A673 (cell line): ENCODE results near the gene BRS3. TPM values are rescaled to one million over a fixed set of nuclear protein-coding genes. Genes with fewer than 3 reads are reported as not detected.

Source experiments
- BruUV-seq: library from RNA; stranded (reverse); fragments of 400-500 nt; replicated peaks from 2 replicates; lab custom pipeline; 2021; lab: Mats Ljungman, UMichigan
- CTCF ChIA-PET: fragments of 300-600 bp; sonication (Branson Sonifier 250); formaldehyde crosslinking; loops from one replicate; lab custom pipeline; 2022; ENCODE audit warnings: antibody characterized with exemption; lab: Charles Lee
- POLR2A ChIA-PET: fragments of 300-600 bp; sonication (Branson Sonifier 250); formaldehyde crosslinking; loops from one replicate; lab custom pipeline; 2022; ENCODE audit warnings: antibody characterized with exemption; ENCODE audit not compliant: low non-redundant PET; lab: Charles Lee
- DNase-seq: peaks from one replicate; pipeline ENCODE4 v3.0.0-alpha.2; 2015; ENCODE audit warnings: low spot score
- H3K27ac ChIP-seq: fragments of 200-600 bp; sonication (generic); 2 replicates; pipeline ENCODE4 v1.5.1; 2016; ENCODE audit warnings: mixed run types, low read depth, mild to moderate bottlenecking, mixed read lengths, antibody characterized with exemption, low read length; ENCODE audit not compliant: poor library complexity, severe bottlenecking
- H3K27me3 ChIP-seq: fragments of 200-600 bp; sonication (generic); replicated peaks from 2 replicates; pipeline ENCODE4 v1.6.1; 2017; ENCODE audit warnings: mixed run types, low read depth, mild to moderate bottlenecking, mixed read lengths, antibody characterized with exemption, low read length; ENCODE audit not compliant: insufficient read depth, poor library complexity
- H3K36me3 ChIP-seq: fragments of 200-600 bp; sonication (generic); 2 replicates; pipeline ENCODE4 v1.6.1; 2016; ENCODE audit warnings: mixed run types, mild to moderate bottlenecking, mixed read lengths, antibody characterized with exemption, low read length; ENCODE audit not compliant: insufficient read depth, poor library complexity, severe bottlenecking
- H3K4me1 ChIP-seq: fragments of 200-600 bp; sonication (generic); 2 replicates; pipeline ENCODE4 v1.6.1; 2017; ENCODE audit warnings: mixed run types, mild to moderate bottlenecking, mixed read lengths, antibody characterized with exemption, low read length; ENCODE audit not compliant: insufficient read depth, poor library complexity, severe bottlenecking
- H3K4me3 ChIP-seq: fragments of 200-600 bp; sonication (generic); 2 replicates; pipeline ENCODE4 v1.5.1; 2016; ENCODE audit warnings: low read depth, mixed run types, mild to moderate bottlenecking, mixed read lengths, low read length; ENCODE audit not compliant: poor library complexity, severe bottlenecking
- H3K9me3 ChIP-seq: fragments of 200-600 bp; sonication (generic); 2 replicates; pipeline ENCODE4 v1.6.1; 2016; ENCODE audit warnings: mixed run types, low read depth, mild to moderate bottlenecking, mixed read lengths, antibody characterized with exemption, low read length; ENCODE audit not compliant: poor library complexity, severe bottlenecking
- CTCF ChIP-seq: fragments of 300-800, 200-600 bp; sonication (generic); conservative IDR thresholded peaks from 2 replicates; pipeline ENCODE4 v1.5.1; 2017; ENCODE audit warnings: low read depth, mild to moderate bottlenecking, antibody characterized with exemption, low read length, moderate library complexity, mixed read lengths
- EZH2 ChIP-seq: fragments of 200-600 bp; sonication (generic); IDR thresholded peaks from 2 replicates; pipeline ENCODE4 v1.6.1; 2017; ENCODE audit warnings: borderline replicate concordance, low read depth, mild to moderate bottlenecking, mixed read lengths, antibody characterized with exemption, low read length; ENCODE audit not compliant: poor library complexity, severe bottlenecking
- intact Hi-C: fragments of 100-400 bp; cut with micrococcal nuclease; formaldehyde crosslinking; loops from one replicate; pipeline ENCODE4 v1.10.0; 2022; ENCODE audit not compliant: unreplicated experiment
- total RNA-seq: library from RNA; stranded (reverse); gene quantifications from 2 replicates; pipeline ENCODE4 v1.2.3, GENCODE V29; 2021

Gene BRS3
- total RNA-seq, 1 experiment from 2014 or later: not detected

- ChIA-PET POLR2A (no interaction called here), CTCF (no interaction called here)
- Histone ChIP-seq H3K36me3 (no peaks in the 10 kb centered on the region), H3K27ac (no peak overlapping the region), H3K4me1 (no peaks in the 10 kb centered on the region), H3K27me3 (no peaks in the 10 kb centered on the region), H3K4me3 (no peak overlapping the region), H3K9me3 (no peaks in the 10 kb centered on the region)
- intact Hi-C loops: no loop called here
- no peak for TF ChIP-seq EZH2
- no peak for TF ChIP-seq CTCF
- DNase-seq: no peak
- no TSS peak for BruUV-seq
Observed at GRCh38 chrX:136523770-136524169, 36.0 kb downstream of the BRS3 start.

DNA sequence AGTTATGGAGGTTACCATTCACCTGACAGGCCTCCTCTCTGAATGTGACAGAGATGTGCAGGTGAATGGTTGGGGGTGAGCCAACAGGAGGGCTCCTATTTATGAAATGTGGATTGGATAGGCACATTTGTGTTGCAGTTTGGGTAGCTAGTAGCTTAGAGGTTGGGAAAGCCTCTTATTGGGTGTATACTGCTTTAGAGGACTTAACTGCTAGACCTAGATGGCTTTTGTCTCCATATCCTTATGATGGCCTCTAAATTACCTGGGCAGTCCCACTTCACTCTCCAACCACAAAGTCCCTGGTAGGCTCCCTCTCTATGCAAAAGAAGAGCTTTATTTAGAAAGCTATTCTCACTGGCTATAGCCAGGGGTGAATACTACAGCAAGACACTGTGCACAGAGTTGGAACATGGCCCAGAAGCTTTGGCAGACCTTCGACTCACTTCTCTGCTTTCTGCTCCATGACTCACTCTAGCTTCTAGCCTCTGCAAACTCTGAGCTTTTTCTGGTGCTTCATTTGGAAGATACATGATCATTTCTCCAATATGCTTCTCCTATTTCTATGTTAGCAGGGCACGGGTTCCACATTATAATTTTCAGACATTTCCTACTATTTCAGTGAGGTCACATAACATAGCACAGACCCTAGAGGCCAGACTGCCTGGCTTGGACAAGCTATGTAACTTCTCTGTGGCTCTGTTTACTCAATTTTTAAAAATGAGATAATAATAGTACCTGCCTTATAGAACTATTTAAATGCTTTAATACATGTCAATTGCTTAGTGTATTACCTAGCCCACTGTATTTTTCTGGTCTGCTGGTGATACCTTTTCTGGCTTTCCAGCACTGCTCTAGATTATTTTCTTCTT, 38.2 kb downstream of the BRS3 start:
- H3K9me3 ChIP-seq: no peaks in the 10 kb centered on the region
- no peaks in the 10 kb centered on the region for H3K27me3 ChIP-seq
- ChIA-PET CTCF (no interaction called here), POLR2A (no interaction called here)
- H3K36me3 ChIP-seq: no peaks in the 10 kb centered on the region
- DNase-seq: peak; percentile 13
- no peaks in the 10 kb centered on the region for H3K4me1 ChIP-seq
- BruUV-seq: no TSS peak
- H3K4me3 ChIP-seq: no peak overlapping the region
- no peak overlapping the region for H3K27ac ChIP-seq
- no peak for TF ChIP-seq CTCF
- no peak for TF ChIP-seq EZH2
- intact Hi-C loops: no loop called here

GRCh38 chrX:136528645-136529315, 41.0 kb downstream of the BRS3 start:
- no TSS peak for BruUV-seq
- H3K27me3 ChIP-seq: peaks cover 4% of the 10 kb centered on the region
- no peak overlapping the region for H3K4me3 ChIP-seq
- no peaks in the 10 kb centered on the region for H3K4me1 ChIP-seq
- intact Hi-C loops: no loop called here
- H3K36me3 ChIP-seq: no peaks in the 10 kb centered on the region
- POLR2A ChIA-PET: no interaction called here
- CTCF ChIA-PET: no interaction called here
- TF ChIP-seq CTCF: no peak
- no peak for TF ChIP-seq EZH2
- DNase-seq: peak; percentile 44
- no peaks in the 10 kb centered on the region for H3K9me3 ChIP-seq
- H3K27ac ChIP-seq: no peak overlapping the region
